ENCODE measurements around the gene MANSC4. TPM values are rescaled to one million over a fixed set of nuclear protein-coding genes. Genes with fewer than 3 reads are reported as not detected.
A peak's percentile ranks its signal among the peaks of the same experiment; 100 is the strongest.

MANSC4 gene
- total and polyA plus RNA-seq, 2 experiments from 2014 or later = not detected

DNA sequence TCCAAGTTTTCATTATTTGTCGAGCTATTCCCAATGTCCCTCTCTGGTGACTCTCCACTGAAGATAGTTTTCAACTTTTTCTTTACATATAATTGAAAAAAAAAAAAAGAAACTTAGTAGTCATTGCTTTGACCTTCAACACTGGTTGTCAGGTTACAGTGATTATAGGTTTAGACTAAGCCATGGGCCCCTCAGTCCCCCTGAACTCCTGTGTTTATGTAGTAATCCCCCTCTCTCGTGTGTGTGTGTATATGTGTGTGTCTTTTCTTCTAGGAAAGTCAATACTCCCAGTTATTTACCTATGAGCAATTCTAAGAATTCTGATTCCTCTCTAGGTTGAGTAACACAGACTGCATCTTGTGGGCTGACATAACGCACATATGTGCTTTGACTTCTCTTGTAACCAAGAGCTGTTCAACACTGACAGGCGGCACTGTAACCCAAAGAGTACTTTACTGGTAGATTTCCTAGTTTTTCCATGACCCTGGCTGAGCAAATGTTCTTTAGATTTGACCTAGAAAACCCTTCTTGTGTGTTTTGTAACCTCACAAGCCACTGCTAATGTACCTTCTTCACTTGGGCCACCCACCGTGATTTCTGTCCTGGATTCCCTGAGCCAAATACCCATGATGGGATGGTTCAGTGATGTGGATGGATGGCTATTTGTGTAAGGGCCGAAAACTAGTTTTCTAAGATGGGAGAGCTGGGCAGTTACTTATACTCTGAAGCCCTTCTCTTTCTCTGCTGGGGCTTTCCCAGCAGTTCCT lies 15.0 kb upstream of the MANSC4 start:
- no peak overlapping the region for H3K27ac ChIP-seq
- no peak for TF ChIP-seq EZH2phosphoT487 (IDR thresholded peaks at IDR 0.05; ENCODE audit: insufficient read depth, low read depth)
- TF ChIP-seq EZH2 (IDR thresholded peaks at IDR 0.05; ENCODE audit: insufficient read depth, poor library complexity, severe bottlenecking) = no peak
- no peak overlapping the region for H3K4me2 ChIP-seq (ENCODE audit: unreplicated experiment)
- H3K9ac ChIP-seq = no peak overlapping the region
- no peaks in the 10 kb centered on the region for H3K4me1 ChIP-seq (ENCODE audit: insufficient read depth)
- H3K36me3 ChIP-seq (ENCODE audit: low read depth) = peaks cover 56% of the 10 kb centered on the region
- no peaks in the 10 kb centered on the region for H3K27me3 ChIP-seq (replicated peaks; ENCODE audit: insufficient read depth)
- H3K4me3 ChIP-seq = no peak overlapping the region
- H4K20me1 ChIP-seq (ENCODE audit: insufficient read depth) = no peaks in the 10 kb centered on the region
- no peak for DNase-seq
- H3K9me2 ChIP-seq (ENCODE audit: insufficient read depth) = no peaks in the 10 kb centered on the region
- H2AFZ ChIP-seq = no peak overlapping the region
- in situ Hi-C loops (cut with MboI) = no loop called here
- no peaks in the 10 kb centered on the region for H3F3A ChIP-seq (ENCODE audit: insufficient read depth)
- no peaks in the 10 kb centered on the region for H3K9me3 ChIP-seq (ENCODE audit: low read depth)
- WGBS, 2 experiments (ENCODE audit: low coverage in 1 of 2, low lambda C conversion rate in 2 of 2, missing lambda C conversion rate in 2 of 2) = 94 to 95% methylated on average over 6 of the region's 6 CpGs
- H3K79me2 ChIP-seq (ENCODE audit: insufficient read depth) = peaks cover 27% of the 10 kb centered on the region

- in situ Hi-C loops (cut with MboI) = no loop called here
- H3K79me2 ChIP-seq (ENCODE audit: insufficient read depth) = peaks cover 74% of the 10 kb centered on the region
These were observed 10.1 kb upstream of the MANSC4 start for GRCh38 chr12:27790179-27790578.

GRCh38 chr12:27787559-27787958 lies 7.5 kb upstream of the MANSC4 start:
- Histone ChIP-seq H3F3A (ENCODE audit: insufficient read depth) (peaks cover 19% of the 10 kb centered on the region), H3K27ac (no peak overlapping the region), H3K36me3 (ENCODE audit: low read depth) (peaks cover 6% of the 10 kb centered on the region; the same call in 1 of the 2 replicates), H3K79me2 (ENCODE audit: insufficient read depth) (peaks cover 95% of the 10 kb centered on the region), H4K20me1 (ENCODE audit: insufficient read depth) (no peaks in the 10 kb centered on the region), H3K9ac (no peak overlapping the region), H3K4me2 (ENCODE audit: unreplicated experiment) (no peak overlapping the region), H3K4me1 (ENCODE audit: insufficient read depth) (peaks cover 15% of the 10 kb centered on the region), H3K4me3 (no peak overlapping the region), H3K9me2 (ENCODE audit: insufficient read depth) (no peaks in the 10 kb centered on the region), H3K27me3 (replicated peaks; ENCODE audit: insufficient read depth) (no peaks in the 10 kb centered on the region), H2AFZ (no peak overlapping the region), H3K9me3 (ENCODE audit: low read depth) (no peaks in the 10 kb centered on the region)
- no peak for TF ChIP-seq EZH2phosphoT487 (IDR thresholded peaks at IDR 0.05; ENCODE audit: insufficient read depth, low read depth)
- no peak for TF ChIP-seq EZH2 (IDR thresholded peaks at IDR 0.05; ENCODE audit: insufficient read depth, poor library complexity, severe bottlenecking)
- DNase-seq = no peak
- 62 to 77% methylated on average over 2 of the region's 2 CpGs for WGBS, 2 experiments (ENCODE audit: low coverage in 1 of 2, low lambda C conversion rate in 2 of 2, missing lambda C conversion rate in 2 of 2)
- in situ Hi-C loops (cut with MboI) = no loop called here

More at GRCh38 chr12:27790179-27790578, 10.1 kb upstream of the MANSC4 start:
- 90 to 99% methylated on average over 2 of the region's 2 CpGs for WGBS, 2 experiments (ENCODE audit: low coverage in 1 of 2, low lambda C conversion rate in 2 of 2, missing lambda C conversion rate in 2 of 2)
- Histone ChIP-seq H2AFZ (no peak overlapping the region), H3K4me2 (ENCODE audit: unreplicated experiment) (no peak overlapping the region), H3K9ac (no peak overlapping the region), H3K9me2 (ENCODE audit: insufficient read depth) (no peaks in the 10 kb centered on the region), H3K27ac (no peak overlapping the region), H3K9me3 (ENCODE audit: low read depth) (no peaks in the 10 kb centered on the region), H3K27me3 (replicated peaks; ENCODE audit: insufficient read depth) (no peaks in the 10 kb centered on the region), H3K36me3 (ENCODE audit: low read depth) (peaks cover 20% of the 10 kb centered on the region), H3K4me1 (ENCODE audit: insufficient read depth) (peaks cover 14% of the 10 kb centered on the region), H3K4me3 (no peak overlapping the region), H3F3A (ENCODE audit: insufficient read depth) (peaks cover 14% of the 10 kb centered on the region), H4K20me1 (ENCODE audit: insufficient read depth) (no peaks in the 10 kb centered on the region)
- TF ChIP-seq EZH2phosphoT487 (IDR thresholded peaks at IDR 0.05; ENCODE audit: insufficient read depth, low read depth) (no peak), EZH2 (IDR thresholded peaks at IDR 0.05; ENCODE audit: insufficient read depth, poor library complexity, severe bottlenecking) (no peak)
- no peak for DNase-seq

- 67 to 70% methylated on average over 3 of the region's 3 CpGs for WGBS, 2 experiments (ENCODE audit: low coverage in 1 of 2, low lambda C conversion rate in 2 of 2, missing lambda C conversion rate in 2 of 2)
- Histone ChIP-seq H3K27ac (peak overlapping the region; percentile 40), H3K9me2 (ENCODE audit: insufficient read depth) (no peaks in the 10 kb centered on the region), H3K9ac (no peak overlapping the region), H3F3A (ENCODE audit: insufficient read depth) (peaks cover 19% of the 10 kb centered on the region), H3K4me2 (ENCODE audit: unreplicated experiment) (peak overlapping the region; percentile 29), H3K4me3 (0 out of 2 replicates have a peak overlapping the region, but pooled peaks have one; percentile 2), H3K36me3 (ENCODE audit: low read depth) (0 out of 2 replicates have a peak, but pooled peaks cover 2% of the 10 kb centered on the region), H4K20me1 (ENCODE audit: insufficient read depth) (no peaks in the 10 kb centered on the region), H3K9me3 (ENCODE audit: low read depth) (no peaks in the 10 kb centered on the region), H3K27me3 (replicated peaks; ENCODE audit: insufficient read depth) (no peaks in the 10 kb centered on the region), H3K79me2 (ENCODE audit: insufficient read depth) (peaks cover 98% of the 10 kb centered on the region), H3K4me1 (ENCODE audit: insufficient read depth) (peaks cover 27% of the 10 kb centered on the region), H2AFZ (no peak overlapping the region)
- no peak for TF ChIP-seq EZH2phosphoT487 (IDR thresholded peaks at IDR 0.05; ENCODE audit: insufficient read depth, low read depth)
- TF ChIP-seq EZH2 (IDR thresholded peaks at IDR 0.05; ENCODE audit: insufficient read depth, poor library complexity, severe bottlenecking) = no peak
- DNase-seq = peak; percentile 71
- in situ Hi-C loops (cut with MboI) = no loop called here
These were observed 6.0 kb upstream of the MANSC4 start for GRCh38 chr12:27785882-27786570.

All from GM23248 (cell line).